Caco-2 (cell line): ENCODE data around the gene VAV2. TPM values are rescaled to one million over a fixed set of nuclear protein-coding genes. Genes with fewer than 3 reads are reported as not detected.

Experiments
- BruUV-seq: library from RNA; stranded (reverse); fragments of 400-500 nt; replicated peaks from 2 replicates; lab custom pipeline; 2021; lab: Mats Ljungman, UMichigan
- CTCF ChIA-PET: fragments of 300-600 bp; sonication (Branson Sonifier 250); formaldehyde crosslinking; loops from one replicate; lab custom pipeline; 2022; ENCODE audit warnings: antibody characterized with exemption; lab: Charles Lee
- POLR2A ChIA-PET: fragments of 300-600 bp; sonication (Branson Sonifier 250); formaldehyde crosslinking; loops from one replicate; lab custom pipeline; 2022; ENCODE audit warnings: antibody characterized with exemption; lab: Charles Lee
- DNase-seq, 2 experiments: peaks; one replicate each; pipeline versions ENCODE4 v3.0.0 to v3.0.0-alpha.2; 2020 to 2022
- H3K27me3 ChIP-seq: replicated peaks from 2 replicates; pipeline ENCODE4 v1.6.0; 2011; ENCODE audit warnings: low read length; ENCODE audit not compliant: control insufficient read depth, insufficient read depth
- H3K36me3 ChIP-seq: 2 replicates; pipeline ENCODE4 v1.5.1; 2011; ENCODE audit warnings: low read length; ENCODE audit not compliant: control insufficient read depth, insufficient read depth
- H3K4me1 ChIP-seq: fragments of 250-450 bp; sonication (Bioruptor Pico); 2 replicates; pipeline ENCODE4 v1.5.1; 2020; ENCODE audit warnings: mild to moderate bottlenecking
- H3K4me3 ChIP-seq: 2 replicates; pipeline ENCODE4 v1.5.1; 2011; ENCODE audit warnings: low read depth, mild to moderate bottlenecking, control low read depth, low read length
- H3K9me3 ChIP-seq: fragments of 250-450 bp; sonication (Bioruptor Pico); 2 replicates; pipeline ENCODE4 v1.5.1; 2020; ENCODE audit warnings: mild to moderate bottlenecking, moderate library complexity
- H3K27ac Mint-ChIP-seq: one replicate; pipeline ENCODE4 v1.8.0; 2022; ENCODE audit warnings: mixed read lengths; ENCODE audit not compliant: unreplicated experiment
- H3K27me3 Mint-ChIP-seq: one replicate; pipeline ENCODE4 v1.8.0; 2022; ENCODE audit warnings: mixed read lengths; ENCODE audit not compliant: insufficient read depth, unreplicated experiment
- H3K36me3 Mint-ChIP-seq: one replicate; pipeline ENCODE4 v1.8.0; 2022; ENCODE audit warnings: mild to moderate bottlenecking, mixed read lengths; ENCODE audit not compliant: insufficient read depth, unreplicated experiment
- H3K4me1 Mint-ChIP-seq: one replicate; pipeline ENCODE4 v1.8.0; 2022; ENCODE audit warnings: low read depth, mixed read lengths; ENCODE audit not compliant: unreplicated experiment
- H3K4me3 Mint-ChIP-seq: one replicate; pipeline ENCODE4 v1.8.0; 2022; ENCODE audit warnings: mild to moderate bottlenecking, moderate library complexity, mixed read lengths; ENCODE audit not compliant: unreplicated experiment
- H3K9me3 Mint-ChIP-seq: one replicate; pipeline ENCODE4 v1.8.0; 2022; ENCODE audit warnings: mixed read lengths; ENCODE audit not compliant: unreplicated experiment
- intact Hi-C: fragments of 100-400 bp; cut with micrococcal nuclease; formaldehyde crosslinking; loops from one replicate; pipeline ENCODE4 v1.10.0; 2022; ENCODE audit not compliant: unreplicated experiment
- total RNA-seq: library from RNA; stranded (reverse); gene quantifications from 2 replicates; pipeline ENCODE4 v1.2.3, GENCODE V29; 2022
- TF ChIP-seq, protein P1 (sequence below), 2 experiments: fragments of 200-600 bp in 1 of 2; IDR thresholded peaks; 1 replicate in 1 of 2; 2 replicates in 1 of 2; pipeline versions ENCODE4 v1.5.1 to v1.8.0; 2011 to 2022; ENCODE audit warnings: antibody characterized with exemption in 1 of 2, control low read depth in 1 of 2, inconsistent platforms in 1 of 2, low read depth in 1 of 2, low read length in 1 of 2, mild to moderate bottlenecking in 1 of 2, moderate library complexity in 1 of 2; ENCODE audit not compliant: insufficient read depth in 1 of 2, severe bottlenecking in 1 of 2, unreplicated experiment in 1 of 2

Gene VAV2
- total RNA-seq, 1 experiment from 2014 or later, result 55.3 TPM

GRCh38 chr9:133737774-133738639 lies 254.1 kb downstream of the VAV2 start, which contains the start of gene SARDH:
SARDH (minus strand) TSS chr9:133738352; CDS start chr9:133734173, 4,179 bp downstream.
- H3K4me1 Mint-ChIP-seq, result no peaks in the 10 kb centered on the region
- Histone ChIP-seq H3K36me3 (no peaks in the 10 kb centered on the region), H3K4me1 (peaks cover 4% of the 10 kb centered on the region; the same call in 1 of the 2 replicates), H3K9me3 (no peaks in the 10 kb centered on the region), H3K4me3 (no peak within 1 kb of the TSS), H3K27me3 (no peaks in the 10 kb centered on the region)
- intact Hi-C loops, result no loop called here
- no peak within 1 kb of the TSS for H3K4me3 Mint-ChIP-seq
- CTCF ChIA-PET, result interaction anchor here (0.5 kb wide), 1 partner anchor 256 kb away, joined by 3 read pairs; no protein-coding TSS in a partner anchor
- POLR2A ChIA-PET, result no interaction called here
- DNase-seq, result peak in 1 of 2 experiments; percentile 48
- H3K27ac Mint-ChIP-seq, result no peak within 1 kb of the TSS
- no TSS peak for BruUV-seq
- TF ChIP-seq, protein P1, sequence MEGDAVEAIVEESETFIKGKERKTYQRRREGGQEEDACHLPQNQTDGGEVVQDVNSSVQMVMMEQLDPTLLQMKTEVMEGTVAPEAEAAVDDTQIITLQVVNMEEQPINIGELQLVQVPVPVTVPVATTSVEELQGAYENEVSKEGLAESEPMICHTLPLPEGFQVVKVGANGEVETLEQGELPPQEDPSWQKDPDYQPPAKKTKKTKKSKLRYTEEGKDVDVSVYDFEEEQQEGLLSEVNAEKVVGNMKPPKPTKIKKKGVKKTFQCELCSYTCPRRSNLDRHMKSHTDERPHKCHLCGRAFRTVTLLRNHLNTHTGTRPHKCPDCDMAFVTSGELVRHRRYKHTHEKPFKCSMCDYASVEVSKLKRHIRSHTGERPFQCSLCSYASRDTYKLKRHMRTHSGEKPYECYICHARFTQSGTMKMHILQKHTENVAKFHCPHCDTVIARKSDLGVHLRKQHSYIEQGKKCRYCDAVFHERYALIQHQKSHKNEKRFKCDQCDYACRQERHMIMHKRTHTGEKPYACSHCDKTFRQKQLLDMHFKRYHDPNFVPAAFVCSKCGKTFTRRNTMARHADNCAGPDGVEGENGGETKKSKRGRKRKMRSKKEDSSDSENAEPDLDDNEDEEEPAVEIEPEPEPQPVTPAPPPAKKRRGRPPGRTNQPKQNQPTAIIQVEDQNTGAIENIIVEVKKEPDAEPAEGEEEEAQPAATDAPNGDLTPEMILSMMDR (IDR thresholded peaks at IDR 0.05; ENCODE audit: insufficient read depth in 1 of 2, low read depth in 1 of 2, low read length in 1 of 2, severe bottlenecking in 1 of 2, unreplicated experiment in 1 of 2), result no peak
- H3K27me3 Mint-ChIP-seq, result no peaks in the 10 kb centered on the region
- no peaks in the 10 kb centered on the region for H3K36me3 Mint-ChIP-seq
- no peaks in the 10 kb centered on the region for H3K9me3 Mint-ChIP-seq

- intact Hi-C loops, result no loop called here
- no TSS peak for BruUV-seq
- H3K36me3 ChIP-seq, result no peaks in the 10 kb centered on the region
- Mint-ChIP-seq H3K27me3 (no peaks in the 10 kb centered on the region), H3K36me3 (no peaks in the 10 kb centered on the region), H3K4me3 (no peak overlapping the region), H3K9me3 (no peaks in the 10 kb centered on the region), H3K4me1 (no peaks in the 10 kb centered on the region), H3K27ac (no peak overlapping the region)
- H3K27me3 ChIP-seq, result no peaks in the 10 kb centered on the region
- ChIA-PET POLR2A (no interaction called here), CTCF (interaction anchor here (0.5 kb wide), 1 partner anchor 255 kb away, joined by 3 read pairs; no protein-coding TSS in a partner anchor)
- peak in 1 of 2 experiments; percentile 20 for DNase-seq
- TF ChIP-seq, protein P1 (IDR thresholded peaks at IDR 0.05; ENCODE audit: insufficient read depth in 1 of 2, low read depth in 1 of 2, low read length in 1 of 2, severe bottlenecking in 1 of 2, unreplicated experiment in 1 of 2), result no peak
- no peaks in the 10 kb centered on the region for H3K9me3 ChIP-seq
- H3K4me3 ChIP-seq, result no peak overlapping the region
- peaks cover 4% of the 10 kb centered on the region; the same call in 1 of the 2 replicates for H3K4me1 ChIP-seq
Observed at GRCh38 chr9:133737071-133737773, 254.9 kb downstream of the VAV2 start.

- Mint-ChIP-seq H3K9me3 (no peaks in the 10 kb centered on the region), H3K27me3 (no peaks in the 10 kb centered on the region), H3K36me3 (no peaks in the 10 kb centered on the region), H3K4me1 (no peaks in the 10 kb centered on the region), H3K4me3 (no peak overlapping the region), H3K27ac (no peak overlapping the region)
- H3K36me3 ChIP-seq, result no peaks in the 10 kb centered on the region
- H3K4me1 ChIP-seq, result peaks cover 4% of the 10 kb centered on the region; the same call in 1 of the 2 replicates
- H3K4me3 ChIP-seq, result no peak overlapping the region
- CTCF ChIA-PET, result interaction anchor here (1.0 kb wide), 1 partner anchor 9 kb away, joined by 3 read pairs; no protein-coding TSS in a partner anchor
- no TSS peak for BruUV-seq
- peak in 1 of 2 experiments; percentile 1 for DNase-seq
- TF ChIP-seq, protein P1 (IDR thresholded peaks at IDR 0.05; ENCODE audit: insufficient read depth in 1 of 2, low read depth in 1 of 2, low read length in 1 of 2, severe bottlenecking in 1 of 2, unreplicated experiment in 1 of 2), result no peak
- intact Hi-C loops, result no loop called here
- no peaks in the 10 kb centered on the region for H3K27me3 ChIP-seq
- H3K9me3 ChIP-seq, result no peaks in the 10 kb centered on the region
- POLR2A ChIA-PET, result no interaction called here
Observed at GRCh38 chr9:133735931-133736330, 256.2 kb downstream of the VAV2 start.
